Lower leg skin (tissue), 3 donors: Measurements from ENCODE around the gene OMP.

ENCODE experiments used
- CTCF ChIP-seq, 3 donors: fragments of 450-650 bp; IDR thresholded peaks; one replicate each; pipeline ENCODE4 v1.5.1; 2016; ENCODE audit warnings: antibody characterized with exemption in 3 of 3, mild to moderate bottlenecking in 3 of 3, moderate library complexity in 2 of 3
- POLR2A ChIP-seq, 2 donors: fragments of 450-650 bp; IDR thresholded peaks; one replicate each; pipeline ENCODE4 v1.6.1; 2016 to 2017; ENCODE audit warnings: antibody characterized with exemption in 2 of 2, mild to moderate bottlenecking in 1 of 2, moderate library complexity in 1 of 2

- no peak for TF ChIP-seq CTCF (IDR thresholded peaks at IDR 0.05)
- TF ChIP-seq POLR2A (IDR thresholded peaks at IDR 0.05): no peak
These were observed 49.3 kb downstream of the OMP start for GRCh38 chr11:77151804-77152509.
